LNCaP clone FGC (cell line): ENCODE measurements around the gene PTPRCAP.
"Not testable (repeated sequence)": the region's sequence is repeated elsewhere in the genome, so short reads cannot be mapped to it uniquely, and the experiment has no call there.

Experiments used
- DNase-seq: peaks from one replicate; pipeline ENCODE4 v3.0.0-alpha.2; 2011; ENCODE audit warnings: low read depth
- H3K4me3 ChIP-seq: 2 replicates; pipeline ENCODE4 v1.5.1; 2011; ENCODE audit warnings: mild to moderate bottlenecking, low read depth, low read length, control low read depth
- CTCF ChIP-seq: IDR thresholded peaks from 2 replicates; pipeline ENCODE4 v1.5.1; 2012; ENCODE audit warnings: mild to moderate bottlenecking; ENCODE audit not compliant: control insufficient read depth, insufficient read depth; ENCODE audit errors: extremely low read depth

The PTPRCAP gene

GRCh38 chr11:67437082-67437808 lies at the start of gene PTPRCAP:
Gene PTPRCAP (minus strand): TSS chr11:67437682. CDS start chr11:67437619, 63 bp downstream.
- H3K4me3 ChIP-seq = no peak within 1 kb of the TSS
- TF ChIP-seq CTCF = no peak

GRCh38 chr11:67486481-67487195 lies 49.2 kb upstream of the PTPRCAP start:
- TF ChIP-seq CTCF = no peak
- no peak for DNase-seq
- H3K4me3 ChIP-seq = no peak overlapping the region

More at GRCh38 chr11:67437082-67437808, at the start of gene PTPRCAP:
- DNase-seq = no peak

- not testable (repeated sequence) for DNase-seq, H3K4me3 ChIP-seq
Measured at GRCh38 chr11:67485873-67486361, 48.4 kb upstream of the PTPRCAP start.

GRCh38 chr11:67484847-67485311 lies 47.4 kb upstream of the PTPRCAP start:
- TF ChIP-seq CTCF = no peak
- no peak overlapping the region for H3K4me3 ChIP-seq
- DNase-seq = no peak

GRCh38 chr11:67483831-67484665 lies 46.6 kb upstream of the PTPRCAP start:
- no peak for DNase-seq
- TF ChIP-seq CTCF = no peak
- peak overlapping the region; percentile 65 for H3K4me3 ChIP-seq

GRCh38 chr11:67482827-67483798 lies 45.6 kb upstream of the PTPRCAP start, which contains the start of gene AIP:
Gene AIP (plus strand): TSS chr11:67483026. CDS start chr11:67483159, 133 bp downstream.
- peak; percentile 16; the same call in 1 of the 2 replicates for TF ChIP-seq CTCF
- peak within 1 kb of the TSS; percentile 65 for H3K4me3 ChIP-seq
- DNase-seq = peak; percentile 93
